ENCODE measurements around the gene FBXL2. TPM values are rescaled to one million over a fixed set of nuclear protein-coding genes. Genes with fewer than 3 reads are reported as not detected.

Gene FBXL2
- total RNA-seq, 1 donor from 2014 or later: 1.5 TPM

DNA sequence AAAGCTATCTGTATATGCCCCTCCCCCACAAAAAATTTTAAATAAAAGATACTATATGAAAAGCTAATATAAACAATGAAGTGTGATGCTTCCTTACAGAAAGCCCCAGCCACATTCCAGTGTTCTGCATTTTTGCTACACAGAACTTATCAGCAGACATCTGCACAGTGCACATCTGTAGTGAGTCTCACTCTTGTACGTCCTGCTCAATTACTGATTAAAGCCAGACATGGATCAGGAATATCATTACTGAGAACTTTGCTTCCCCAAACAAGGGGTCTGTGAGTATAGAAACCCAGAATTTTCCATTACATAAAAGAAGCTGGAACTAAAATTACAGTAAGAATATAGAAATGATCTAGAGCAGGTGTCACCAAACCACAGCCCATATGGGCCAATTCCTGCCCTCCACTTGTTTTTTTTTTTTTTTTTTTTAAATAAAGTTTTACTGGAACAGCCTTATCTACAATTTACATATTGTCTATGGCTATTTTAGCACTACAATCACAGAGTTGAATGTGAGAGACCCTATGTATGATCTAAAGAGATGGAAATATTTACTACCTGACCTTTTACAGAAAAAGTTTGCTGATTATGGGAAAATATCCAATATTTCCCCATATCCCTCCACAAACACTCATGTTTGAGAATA is 117.3 kb downstream of the FBXL2 start:
- no peak for TF ChIP-seq CTCF (IDR thresholded peaks at IDR 0.05; ENCODE audit: borderline replicate concordance)
- Histone ChIP-seq H3K9me3 (replicated peaks) (no peaks in the 10 kb centered on the region), H3K4me1 (peaks cover 25% of the 10 kb centered on the region), H3K27me3 (ENCODE audit: low read depth) (no peaks in the 10 kb centered on the region), H3K36me3 (peaks cover 94% of the 10 kb centered on the region), H3K27ac (replicated peaks) (no peak overlapping the region), H3K4me3 (no peak overlapping the region)
- no peak for DNase-seq
- intact Hi-C loops (cut with micrococcal nuclease): no loop called here

GRCh38 chr3:33395900-33396299 is 118.7 kb downstream of the FBXL2 start:
- intact Hi-C loops (cut with micrococcal nuclease): no loop called here
- TF ChIP-seq CTCF (IDR thresholded peaks at IDR 0.05; ENCODE audit: borderline replicate concordance): no peak
- Histone ChIP-seq H3K4me1 (peaks cover 12% of the 10 kb centered on the region), H3K4me3 (no peak overlapping the region), H3K36me3 (peaks cover 99% of the 10 kb centered on the region), H3K9me3 (replicated peaks) (no peaks in the 10 kb centered on the region), H3K27me3 (ENCODE audit: low read depth) (no peaks in the 10 kb centered on the region), H3K27ac (replicated peaks) (no peak overlapping the region)
- DNase-seq: no peak

DNA sequence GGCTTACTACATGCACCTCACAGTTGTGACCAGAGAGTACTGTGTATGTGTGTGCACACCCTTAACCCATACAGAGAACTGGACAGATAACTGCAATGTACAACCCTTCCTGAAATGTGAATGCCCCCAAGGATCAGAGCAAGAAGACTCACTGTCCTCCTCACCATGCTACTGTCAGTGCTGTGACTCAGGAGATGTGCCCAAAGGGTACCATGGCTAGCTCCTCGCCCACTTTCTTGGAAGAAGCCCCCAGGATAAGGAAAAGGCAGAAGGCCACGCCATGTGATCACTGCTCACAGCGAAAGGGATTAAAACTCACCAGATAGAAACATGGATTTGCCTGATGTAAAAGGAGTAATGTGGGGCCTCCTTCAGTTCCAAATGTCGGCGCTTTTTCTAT is 121.2 kb downstream of the FBXL2 start:
- peaks cover 99% of the 10 kb centered on the region for H3K36me3 ChIP-seq
- intact Hi-C loops (cut with micrococcal nuclease): no loop called here
- H3K4me3 ChIP-seq: no peak overlapping the region

GRCh38 chr3:33401781-33402180 is 124.5 kb downstream of the FBXL2 start:
- DNase-seq: no peak
- no peak overlapping the region for H3K27ac ChIP-seq (replicated peaks)
- H3K4me3 ChIP-seq: no peak overlapping the region
- no peaks in the 10 kb centered on the region for H3K27me3 ChIP-seq (ENCODE audit: low read depth)
- H3K9me3 ChIP-seq (replicated peaks): no peaks in the 10 kb centered on the region
- no peak for TF ChIP-seq CTCF (IDR thresholded peaks at IDR 0.05; ENCODE audit: borderline replicate concordance)
- intact Hi-C loops (cut with micrococcal nuclease): no loop called here
- peaks cover 94% of the 10 kb centered on the region for H3K36me3 ChIP-seq
- H3K4me1 ChIP-seq: no peaks in the 10 kb centered on the region

More for the DNA sequence above, 121.2 kb downstream of the FBXL2 start:
- Histone ChIP-seq H3K27ac (replicated peaks) (no peak overlapping the region), H3K27me3 (ENCODE audit: low read depth) (no peaks in the 10 kb centered on the region), H3K4me1 (no peaks in the 10 kb centered on the region), H3K9me3 (replicated peaks) (no peaks in the 10 kb centered on the region)
- DNase-seq: no peak
- TF ChIP-seq CTCF (IDR thresholded peaks at IDR 0.05; ENCODE audit: borderline replicate concordance): no peak

DNA sequence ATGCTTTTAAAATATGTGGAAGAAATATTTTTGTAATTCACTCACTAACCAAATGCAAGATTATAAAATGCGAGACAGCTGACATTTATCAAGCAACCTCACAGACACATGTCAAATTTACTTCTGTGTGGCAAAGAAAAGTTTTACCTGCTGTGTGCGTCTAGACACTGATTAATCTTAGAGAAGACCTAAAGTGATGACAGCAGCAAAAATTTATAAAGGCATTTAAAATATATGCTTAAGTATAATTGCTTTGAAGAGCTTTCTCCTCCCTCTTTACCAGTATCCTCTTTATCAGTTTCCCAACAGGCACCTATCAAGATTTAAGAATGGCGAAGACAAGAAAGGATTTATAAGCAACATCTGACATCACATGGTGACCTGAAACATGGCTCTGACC is 125.7 kb downstream of the FBXL2 start:
- intact Hi-C loops (cut with micrococcal nuclease): no loop called here
- Histone ChIP-seq H3K27ac (replicated peaks) (no peak overlapping the region), H3K27me3 (ENCODE audit: low read depth) (no peaks in the 10 kb centered on the region), H3K4me1 (no peaks in the 10 kb centered on the region), H3K36me3 (peaks cover 94% of the 10 kb centered on the region), H3K4me3 (no peak overlapping the region), H3K9me3 (replicated peaks) (no peaks in the 10 kb centered on the region)
- TF ChIP-seq CTCF (IDR thresholded peaks at IDR 0.05; ENCODE audit: borderline replicate concordance): no peak
- DNase-seq: no peak
